Measurements from ENCODE around the gene SPOCK3.
"Not testable (repeated sequence)": the region's sequence is repeated elsewhere in the genome, so short reads cannot be mapped to it uniquely, and the experiment has no call there.

SPOCK3 gene

DNA sequence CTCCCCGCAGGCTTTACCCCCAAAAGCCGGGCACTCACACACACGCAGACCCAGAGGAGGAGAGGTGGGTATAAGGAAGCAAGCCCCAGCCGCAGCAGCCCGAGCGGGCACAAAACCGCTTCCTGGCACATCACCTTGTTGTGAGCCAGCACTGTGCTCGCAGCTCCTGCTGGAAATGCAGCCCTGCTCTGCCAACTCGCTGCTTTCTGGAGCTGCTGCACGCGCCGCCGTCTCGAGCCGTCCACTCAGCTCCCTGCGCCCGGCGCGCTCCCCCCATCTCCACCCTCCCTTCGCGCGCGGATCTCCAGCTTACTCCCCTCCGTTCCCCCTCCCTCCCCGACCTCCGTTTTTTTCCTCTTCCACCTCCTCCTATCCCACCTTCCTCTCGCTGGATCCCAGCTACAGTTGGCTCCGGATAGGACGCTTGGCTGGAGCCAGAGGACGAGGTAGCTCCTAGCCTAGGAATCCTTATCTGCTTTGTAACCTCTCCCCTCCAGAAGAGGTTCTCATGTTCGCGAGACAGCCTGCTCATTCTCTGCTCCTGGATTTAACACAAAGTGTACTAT, at the start of gene SPOCK3:
SPOCK3 (minus strand) TSS at position 179 of the 566 bp plus-strand sequence.
- no peak for DNase-seq

- DNase-seq = no peak
Observed at GRCh38 chr4:167282171-167282864, 48.0 kb upstream of the SPOCK3 start.

- DNase-seq = not testable (repeated sequence)
Observed at GRCh38 chr4:167281545-167281944, 47.3 kb upstream of the SPOCK3 start.

DNA sequence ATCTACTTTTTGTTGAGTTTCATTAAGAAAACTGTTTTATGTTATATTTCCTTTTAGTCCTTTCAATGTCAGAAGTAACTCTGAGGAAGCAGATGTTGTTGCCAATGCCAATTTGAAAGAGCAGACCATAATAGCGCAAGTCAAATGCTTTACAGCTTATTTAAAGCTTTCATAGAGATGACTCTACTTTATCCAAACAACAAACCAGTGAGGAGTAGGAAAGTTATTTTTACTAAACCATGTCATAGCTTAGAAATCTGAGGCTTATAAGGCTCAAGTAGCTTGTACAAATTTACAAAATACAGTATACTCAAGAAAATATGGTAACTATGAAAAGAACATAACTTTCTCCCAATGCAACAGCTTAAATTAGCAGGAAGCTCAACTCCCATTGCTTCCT, 40.1 kb upstream of the SPOCK3 start:
- no peak for DNase-seq

DNA sequence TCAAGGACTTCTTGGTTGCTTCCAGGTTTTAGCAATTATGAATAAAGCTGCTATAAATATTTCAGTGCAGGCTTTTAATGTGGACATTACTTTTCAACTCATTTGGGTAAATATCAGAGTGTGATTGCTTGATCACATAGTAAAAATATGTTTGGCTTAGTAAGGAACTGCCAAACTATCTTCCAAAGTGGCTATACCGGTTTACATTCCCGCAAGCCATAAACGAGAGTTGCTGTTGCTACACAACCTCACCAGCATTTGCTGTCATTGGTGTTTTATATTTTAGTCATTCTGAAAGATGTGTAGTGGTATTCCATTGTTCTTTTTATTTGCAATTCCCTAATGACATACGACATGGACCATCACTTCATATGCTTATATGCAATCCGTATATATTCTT, 30.9 kb upstream of the SPOCK3 start:
- no peak for DNase-seq

DNA sequence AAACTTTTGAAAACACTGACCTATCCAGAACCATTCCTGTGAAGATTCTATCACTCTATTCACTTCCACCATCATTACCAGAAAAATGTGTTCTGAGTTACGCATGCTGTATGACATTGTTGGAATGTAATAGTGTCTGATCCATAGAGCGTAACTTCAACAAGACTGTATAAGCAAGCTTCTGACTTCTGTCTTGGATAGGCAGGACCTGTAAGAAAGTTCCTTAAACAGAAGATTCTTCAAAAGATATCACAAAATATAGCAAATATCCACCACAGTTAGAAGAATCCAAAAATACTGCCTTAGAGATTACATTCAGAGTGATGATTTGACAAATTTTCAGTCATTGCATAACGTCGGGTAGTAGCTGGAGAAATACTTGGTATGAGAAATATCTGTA, 14.0 kb upstream of the SPOCK3 start:
- DNase-seq = no peak

DNA sequence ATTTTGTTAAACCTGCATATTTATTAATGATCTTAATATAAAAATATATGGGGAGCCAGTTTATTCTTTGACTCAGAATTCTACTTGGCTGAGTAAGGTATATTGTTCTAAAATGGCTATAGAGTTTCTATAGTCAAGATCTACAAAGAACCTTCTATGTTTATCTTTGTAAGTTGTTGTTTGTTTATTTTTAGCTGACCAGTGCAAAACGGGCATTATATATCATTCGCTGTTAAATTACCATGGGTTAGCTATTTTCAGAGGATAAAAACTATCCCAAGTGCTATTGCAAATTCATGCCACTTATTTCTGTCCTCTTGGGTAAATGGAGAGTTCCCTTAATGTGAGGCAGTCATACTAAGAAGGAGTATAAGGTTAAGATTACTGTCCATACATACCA, 5.3 kb upstream of the SPOCK3 start:
- DNase-seq = no peak

DNA sequence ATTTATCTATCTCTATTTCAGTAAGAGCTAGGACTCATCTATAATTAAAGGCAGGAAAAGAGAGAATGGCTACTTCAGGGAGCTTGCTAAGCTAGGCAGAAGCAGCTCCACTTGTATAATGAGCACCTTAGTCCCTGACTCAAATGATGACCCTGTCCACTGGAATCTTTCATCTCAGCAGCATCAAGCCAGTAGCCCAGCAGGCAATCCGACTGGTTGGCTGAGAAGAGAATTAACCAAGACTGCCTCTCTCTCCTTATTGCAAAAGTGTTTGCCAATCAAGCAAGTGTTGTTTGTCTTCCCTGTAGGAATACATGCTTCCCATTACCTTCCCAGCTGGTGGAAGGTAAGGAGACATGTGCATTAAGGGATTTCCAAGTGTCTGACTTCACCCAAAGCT, 3.9 kb upstream of the SPOCK3 start:
- no peak for DNase-seq

- DNase-seq = no peak
Observed at GRCh38 chr4:167233685-167234315, 494 bp downstream of the SPOCK3 start.

DNA sequence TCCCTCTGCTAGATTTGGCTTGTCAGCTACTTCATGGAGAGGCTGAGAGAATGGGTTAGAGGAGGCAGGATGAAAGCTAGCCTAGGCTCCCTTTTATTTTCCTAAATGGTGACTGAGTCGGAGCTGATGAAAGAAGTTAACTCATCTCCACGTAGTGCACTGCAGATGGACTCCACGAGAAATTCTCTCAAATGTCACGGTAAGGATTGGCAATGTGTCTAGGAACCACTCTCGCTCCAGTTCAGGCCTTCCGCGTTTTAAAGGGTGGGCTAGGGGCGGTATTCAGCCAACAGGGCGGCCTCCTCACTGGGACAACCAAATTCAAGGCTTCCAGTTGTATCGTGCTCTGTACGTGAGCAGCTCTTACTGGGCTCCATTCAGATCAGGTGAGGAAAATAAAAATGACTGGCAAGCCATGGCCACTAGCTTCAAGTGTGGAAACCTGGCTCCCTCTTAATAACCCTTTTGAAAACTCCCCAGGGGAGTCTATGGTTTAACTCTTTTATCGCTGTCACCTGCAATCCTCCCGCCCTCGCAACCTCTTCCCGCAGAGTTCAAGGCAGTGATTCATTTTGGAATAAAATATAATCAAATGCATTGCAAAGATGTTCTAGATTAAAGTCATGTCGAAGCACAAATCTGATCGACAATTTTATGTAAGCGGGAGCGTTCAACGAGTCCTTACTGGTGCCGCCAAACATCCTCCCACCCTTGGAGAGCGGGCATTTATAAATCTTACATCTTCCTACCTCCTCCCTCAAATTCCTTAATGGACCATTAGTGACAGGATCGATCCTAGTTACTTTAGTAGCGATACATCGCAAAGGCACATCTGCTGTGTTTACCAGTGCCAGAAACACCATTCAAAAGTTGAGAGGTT, 1.2 kb downstream of the SPOCK3 start:
- DNase-seq = no peak

GRCh38 chr4:167230744-167231143, 3.5 kb downstream of the SPOCK3 start:
- DNase-seq = no peak

GRCh38 chr4:167222099-167222498, 12.2 kb downstream of the SPOCK3 start:
- DNase-seq = no peak

GRCh38 chr4:167221084-167221483, 13.2 kb downstream of the SPOCK3 start:
- DNase-seq = no peak

GRCh38 chr4:167218022-167218608, 16.2 kb downstream of the SPOCK3 start:
- no peak for DNase-seq

DNA sequence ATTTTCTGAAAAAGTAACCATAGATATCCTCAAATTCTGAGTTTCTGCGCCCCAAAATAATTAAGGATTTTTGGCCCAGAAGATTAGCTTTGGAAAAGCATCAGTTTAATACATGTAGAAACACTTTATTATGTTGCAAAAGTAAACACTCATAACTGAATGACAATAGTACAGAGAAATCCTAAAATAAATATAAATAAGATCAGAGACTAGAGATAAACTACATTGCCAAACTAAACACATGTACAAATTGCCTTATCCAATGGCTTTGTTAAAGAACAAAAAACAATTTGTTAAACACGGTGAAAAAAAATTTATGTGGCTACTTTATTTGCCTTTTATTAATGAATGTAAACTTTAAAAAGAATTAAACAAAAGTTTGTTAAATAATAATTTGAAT, 17.5 kb downstream of the SPOCK3 start:
- no peak for DNase-seq

DNA sequence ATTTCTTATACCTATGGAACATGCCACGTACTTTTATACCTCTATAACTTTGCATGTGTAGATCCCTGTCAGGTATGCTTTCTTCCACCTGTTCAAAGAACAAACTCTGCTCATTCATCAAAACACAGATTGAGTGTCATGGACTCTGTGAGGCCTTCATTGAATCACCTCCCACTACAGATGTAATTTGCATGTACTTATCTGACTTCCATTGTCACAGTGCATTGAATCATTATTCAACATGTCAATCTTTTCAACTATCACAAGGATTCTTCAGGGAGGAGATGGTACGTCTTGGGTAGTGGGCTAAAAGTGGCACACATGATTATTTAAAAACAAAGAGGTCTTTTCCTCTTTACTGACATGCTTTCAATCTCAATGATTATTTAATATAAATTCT, 24.1 kb downstream of the SPOCK3 start:
- no peak for DNase-seq

GRCh38 chr4:167196344-167197012, 37.8 kb downstream of the SPOCK3 start:
- DNase-seq = no peak

DNA sequence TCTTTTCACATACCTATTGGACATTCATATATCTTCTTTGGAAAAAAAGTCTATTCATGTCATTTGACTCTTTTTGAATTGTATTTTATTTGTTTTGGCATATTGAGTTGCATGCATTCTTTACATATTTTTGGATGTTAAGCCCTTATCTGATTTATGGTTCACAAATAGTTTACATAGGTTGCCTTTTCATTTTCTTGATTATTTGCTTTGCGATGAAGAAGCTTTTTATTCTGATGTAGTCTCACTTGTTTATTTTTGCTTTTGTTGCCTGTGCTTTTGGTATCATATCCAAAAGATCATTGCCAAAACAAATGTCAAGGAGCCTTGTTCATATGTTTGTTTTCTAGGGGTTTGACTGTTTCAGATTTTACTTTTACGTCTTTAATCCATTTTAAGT, 43.9 kb downstream of the SPOCK3 start:
- no peak for DNase-seq

DNA sequence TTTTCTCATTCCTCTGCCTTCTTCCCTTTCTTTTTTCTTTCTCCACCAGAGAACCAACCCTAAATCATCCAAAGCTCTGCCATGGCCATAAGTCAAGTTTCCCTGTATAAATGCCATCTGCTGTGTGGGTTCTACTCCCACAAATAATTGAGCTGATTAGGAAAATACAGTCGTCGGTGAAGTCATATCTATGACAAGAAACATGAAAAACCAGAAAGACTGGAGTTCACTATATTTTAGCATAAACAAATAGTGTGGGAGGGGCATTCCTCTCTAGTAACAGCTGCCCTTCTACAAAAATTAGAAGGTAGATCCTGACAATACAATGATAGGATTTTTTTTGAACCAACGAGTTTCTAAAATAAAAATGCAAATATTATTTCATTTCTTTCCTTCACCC, 48.8 kb downstream of the SPOCK3 start:
- DNase-seq = no peak

GRCh38 chr4:167183036-167183435, 51.3 kb downstream of the SPOCK3 start:
- DNase-seq = no peak

DNA sequence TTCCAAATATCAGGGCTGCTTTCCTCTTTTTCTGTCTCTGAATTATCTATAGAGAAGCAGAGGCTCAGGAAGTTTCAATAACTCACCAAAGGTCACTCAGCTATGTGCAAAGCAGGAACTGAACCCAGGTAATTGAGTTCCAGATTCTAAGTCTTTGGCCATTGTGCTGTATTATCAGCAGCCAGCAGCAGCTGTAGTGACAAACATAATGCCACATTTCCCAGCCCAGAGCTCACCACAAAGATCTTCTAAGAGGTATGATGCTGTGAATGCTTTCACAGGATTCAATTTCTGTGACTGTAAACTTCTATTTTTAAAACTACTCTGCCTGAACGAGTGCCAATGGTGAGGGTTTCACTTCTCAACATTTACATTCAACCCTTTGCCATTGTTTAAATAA, 56.4 kb downstream of the SPOCK3 start:
- DNase-seq = no peak

GRCh38 chr4:167176723-167177367, 57.4 kb downstream of the SPOCK3 start:
- no peak for DNase-seq

Measured in GDM1 (cell line).